Uterus (tissue), 4 donors: ENCODE data around the gene ZNF653. TPM values are rescaled to one million over a fixed set of nuclear protein-coding genes. Genes with fewer than 3 reads are reported as not detected.
"Not testable (repeated sequence)": the region's sequence is repeated elsewhere in the genome, so short reads cannot be mapped to it uniquely, and the experiment has no call there.

Experiments
- DNase-seq, 2 donors: peaks; one replicate each; pipeline ENCODE4 v3.0.0-alpha.2; 2019 to 2020
- H3K27ac ChIP-seq, 2 donors: fragments of 200-600 bp; sonication (generic); 1 replicate in 1 of 2; 2 replicates in 1 of 2; pipeline ENCODE4 v1.5.1; 2016 to 2018
- H3K27me3 ChIP-seq, 2 donors: fragments of 200-600 bp; sonication (generic); one replicate each; pipeline ENCODE4 v1.5.1; 2018 to 2019; ENCODE audit warnings: control low read depth in 1 of 2
- H3K36me3 ChIP-seq, 2 donors: fragments of 200-600 bp; sonication (generic); one replicate each; pipeline ENCODE4 v1.5.1; 2019; ENCODE audit warnings: control low read depth in 1 of 2
- H3K4me1 ChIP-seq, 2 donors: fragments of 200-600 bp; sonication (generic); one replicate each; pipeline ENCODE4 v1.5.1; 2018 to 2019; ENCODE audit warnings: control low read depth in 1 of 2
- H3K4me3 ChIP-seq, 2 donors: fragments of 200-600 bp; sonication (generic); 1 replicate in 1 of 2; 2 replicates in 1 of 2; pipeline ENCODE4 v1.5.1; 2018 to 2019; ENCODE audit warnings: mild to moderate bottlenecking in 1 of 2
- H3K9me3 ChIP-seq, 2 donors: fragments of 200-600 bp; sonication (generic); one replicate each; pipeline ENCODE4 v1.5.1; 2019; ENCODE audit warnings: control low read depth in 1 of 2
- POLR2A ChIP-seq, 2 donors: fragments of 450-650 bp; IDR thresholded peaks; one replicate each; pipeline ENCODE4 v1.6.1; 2016; ENCODE audit warnings: antibody characterized with exemption in 2 of 2, mild to moderate bottlenecking in 1 of 2, moderate library complexity in 1 of 2
- intact Hi-C: fragments of 100-400 bp; cut with DNase I; formaldehyde crosslinking; loops from one replicate; pipeline ENCODE4 v1.15.1; 2023; ENCODE audit warnings: low total_unique reads
- total RNA-seq, 4 donors: library from RNA; depleted of rRNA in 3 of 4; stranded (reverse); fragments of >200 nt in 3 of 4; gene quantifications; one replicate each; pipeline versions ENCODE4 v1.1.0 to v1.2.4, GENCODE V29; 2014 to 2023
- TF ChIP-seq, protein P1 (sequence below), 4 experiments: fragments of 200-600 bp in 2 of 4; fragments of 450-650 bp in 2 of 4; sonication (generic) in 2 of 4; IDR thresholded peaks; one replicate each; pipeline ENCODE4 v1.5.1; 2016 to 2019; ENCODE audit warnings: antibody characterized with exemption in 4 of 4, mild to moderate bottlenecking in 2 of 4, moderate library complexity in 1 of 4
- donor health status: DM: yes; HTN: yes; CAD: no.

The ZNF653 gene
- total RNA-seq, 4 donors from 2014 or later, result 0.88 to 14.8 (median 6.3) TPM

- Histone ChIP-seq H3K27ac (no peak overlapping the region), H3K9me3 (no peaks in the 10 kb centered on the region), H3K4me3 (no peak overlapping the region), H3K4me1 (no peaks in the 10 kb centered on the region), H3K36me3 (no peaks in the 10 kb centered on the region), H3K27me3 (no peaks in the 10 kb centered on the region)
- no peak for DNase-seq
- intact Hi-C loops, result no loop called here
- no peak for TF ChIP-seq POLR2A (IDR thresholded peaks at IDR 0.05)
- TF ChIP-seq, protein P1, sequence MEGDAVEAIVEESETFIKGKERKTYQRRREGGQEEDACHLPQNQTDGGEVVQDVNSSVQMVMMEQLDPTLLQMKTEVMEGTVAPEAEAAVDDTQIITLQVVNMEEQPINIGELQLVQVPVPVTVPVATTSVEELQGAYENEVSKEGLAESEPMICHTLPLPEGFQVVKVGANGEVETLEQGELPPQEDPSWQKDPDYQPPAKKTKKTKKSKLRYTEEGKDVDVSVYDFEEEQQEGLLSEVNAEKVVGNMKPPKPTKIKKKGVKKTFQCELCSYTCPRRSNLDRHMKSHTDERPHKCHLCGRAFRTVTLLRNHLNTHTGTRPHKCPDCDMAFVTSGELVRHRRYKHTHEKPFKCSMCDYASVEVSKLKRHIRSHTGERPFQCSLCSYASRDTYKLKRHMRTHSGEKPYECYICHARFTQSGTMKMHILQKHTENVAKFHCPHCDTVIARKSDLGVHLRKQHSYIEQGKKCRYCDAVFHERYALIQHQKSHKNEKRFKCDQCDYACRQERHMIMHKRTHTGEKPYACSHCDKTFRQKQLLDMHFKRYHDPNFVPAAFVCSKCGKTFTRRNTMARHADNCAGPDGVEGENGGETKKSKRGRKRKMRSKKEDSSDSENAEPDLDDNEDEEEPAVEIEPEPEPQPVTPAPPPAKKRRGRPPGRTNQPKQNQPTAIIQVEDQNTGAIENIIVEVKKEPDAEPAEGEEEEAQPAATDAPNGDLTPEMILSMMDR (IDR thresholded peaks at IDR 0.05), result no peak
Observed at GRCh38 chr19:11463391-11463790, 42.2 kb downstream of the ZNF653 start.

DNA sequence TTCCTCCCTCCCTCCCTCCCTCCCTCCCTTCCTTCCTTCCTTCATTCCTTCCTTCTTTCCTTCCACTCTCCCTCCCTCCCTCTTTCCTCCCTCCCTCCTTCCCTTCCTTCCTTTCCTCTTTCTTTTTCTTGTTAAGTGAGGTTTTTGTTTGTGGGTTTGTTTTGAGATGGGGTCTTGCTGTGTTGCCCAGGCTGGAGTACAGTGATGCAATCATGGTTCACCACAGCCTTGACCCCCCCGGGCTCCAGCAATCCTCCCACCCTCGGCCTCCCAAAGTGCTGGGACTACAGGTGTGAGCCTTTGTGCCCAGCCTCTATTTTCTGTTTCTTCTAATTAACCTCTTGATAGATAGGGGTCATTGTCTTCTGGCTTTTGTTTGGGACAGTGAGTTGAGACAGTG is 44.2 kb downstream of the ZNF653 start:
- Histone ChIP-seq H3K4me1 (no peaks in the 10 kb centered on the region), H3K36me3 (no peaks in the 10 kb centered on the region), H3K4me3 (no peak overlapping the region), H3K9me3 (no peaks in the 10 kb centered on the region), H3K27ac (no peak overlapping the region), H3K27me3 (no peaks in the 10 kb centered on the region)
- intact Hi-C loops, result no loop called here
- TF ChIP-seq, protein P1 (IDR thresholded peaks at IDR 0.05), result no peak
- no peak for TF ChIP-seq POLR2A (IDR thresholded peaks at IDR 0.05)
- no peak for DNase-seq

DNA sequence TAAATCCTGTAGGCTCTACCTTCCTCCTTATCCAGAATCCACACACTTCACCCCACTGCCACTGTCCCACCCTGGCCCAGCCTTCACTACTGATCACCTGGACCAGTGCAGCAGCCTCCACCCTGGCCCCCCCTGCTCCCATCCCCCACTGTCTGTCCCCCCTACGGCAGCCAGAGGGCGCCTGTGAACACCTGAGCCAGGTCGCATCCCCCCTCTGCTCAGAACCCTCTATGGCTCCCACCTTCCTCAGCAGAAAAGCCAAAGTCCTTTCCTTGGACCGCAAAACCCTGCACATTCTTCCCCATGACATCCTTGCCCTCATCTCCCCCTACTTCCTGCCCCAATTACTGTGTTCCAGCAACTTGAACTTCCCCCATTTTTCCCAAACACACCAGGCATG is 45.4 kb downstream of the ZNF653 start:
- Histone ChIP-seq H3K4me3 (no peak overlapping the region), H3K36me3 (no peaks in the 10 kb centered on the region), H3K4me1 (no peaks in the 10 kb centered on the region), H3K27me3 (no peaks in the 10 kb centered on the region), H3K27ac (no peak overlapping the region), H3K9me3 (no peaks in the 10 kb centered on the region)
- TF ChIP-seq, protein P1 (IDR thresholded peaks at IDR 0.05), result no peak
- intact Hi-C loops, result no loop called here
- no peak for DNase-seq

DNA sequence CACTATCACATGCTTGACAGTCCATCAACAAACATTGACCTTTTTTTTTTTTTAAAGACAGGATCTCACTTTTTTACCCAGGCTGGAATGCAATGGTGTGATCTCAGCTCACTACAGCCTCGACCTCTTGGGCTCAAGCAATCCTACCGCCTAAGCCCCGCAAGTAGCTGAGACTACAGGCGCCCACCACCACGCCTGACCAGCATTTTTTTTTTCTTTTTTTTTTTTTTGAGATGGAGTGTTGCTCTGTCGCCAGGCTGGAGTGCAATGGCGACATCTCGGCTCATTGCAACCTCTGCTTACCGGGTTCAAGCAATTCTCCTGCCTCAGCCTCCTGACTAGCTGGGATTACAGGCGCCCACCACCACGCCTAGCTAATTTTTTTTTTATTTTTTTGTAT is 46.7 kb downstream of the ZNF653 start:
- H3K36me3 ChIP-seq, H3K4me3 ChIP-seq, H3K9me3 ChIP-seq, H3K4me1 ChIP-seq, intact Hi-C loops, H3K27me3 ChIP-seq, DNase-seq, H3K27ac ChIP-seq: not testable (repeated sequence)

- H3K4me1 ChIP-seq, result no peaks in the 10 kb centered on the region
- DNase-seq, result no peak
- H3K27ac ChIP-seq, result no peak overlapping the region
- TF ChIP-seq POLR2A (IDR thresholded peaks at IDR 0.05), result no peak
- TF ChIP-seq, protein P1 (IDR thresholded peaks at IDR 0.05), result no peak
- H3K27me3 ChIP-seq, result no peaks in the 10 kb centered on the region
- no peak overlapping the region for H3K4me3 ChIP-seq
- H3K36me3 ChIP-seq, result no peaks in the 10 kb centered on the region
- no peaks in the 10 kb centered on the region for H3K9me3 ChIP-seq
- intact Hi-C loops, result no loop called here
Observed at GRCh38 chr19:11458236-11458900, 47.3 kb downstream of the ZNF653 start.

DNA sequence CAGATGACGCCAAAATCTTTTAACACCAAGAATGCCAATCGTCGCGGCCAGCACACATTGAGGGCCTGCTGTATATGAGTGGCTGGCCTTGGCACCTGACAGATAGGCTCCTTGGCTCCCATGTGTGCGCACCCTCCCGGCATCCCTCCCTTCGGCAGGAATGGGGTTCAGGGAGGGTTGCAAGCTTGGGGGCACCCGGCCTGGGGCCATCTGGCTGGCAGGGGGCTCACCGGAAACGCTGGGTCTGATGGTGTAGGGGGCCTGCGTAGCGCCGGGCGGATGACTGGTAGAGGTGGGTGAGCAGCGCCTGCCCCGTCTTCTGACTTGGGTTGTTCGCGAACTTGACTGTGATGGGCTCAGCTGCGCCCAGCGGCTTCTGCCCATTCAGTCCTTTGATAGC is 47.8 kb downstream of the ZNF653 start:
- no peak for DNase-seq
- H3K36me3 ChIP-seq, result no peaks in the 10 kb centered on the region

More for the DNA sequence above, 47.8 kb downstream of the ZNF653 start:
- H3K9me3 ChIP-seq, result no peaks in the 10 kb centered on the region
- no peak overlapping the region for H3K27ac ChIP-seq
- no peaks in the 10 kb centered on the region for H3K4me1 ChIP-seq
- TF ChIP-seq POLR2A (IDR thresholded peaks at IDR 0.05), result no peak
- TF ChIP-seq, protein P1 (IDR thresholded peaks at IDR 0.05), result no peak
- no peaks in the 10 kb centered on the region for H3K27me3 ChIP-seq
- intact Hi-C loops, result no loop called here
- no peak overlapping the region for H3K4me3 ChIP-seq
